Stimulated activated CD8-positive, alpha-beta memory T cell treated with anti-CD3 and anti-CD28 coated beads, Interleukin-4, amount 100 ng/mL, for 4 hours (primary cell): ENCODE results near the gene SPATA45.
"Not testable (repeated sequence)": the region's sequence is repeated elsewhere in the genome, so short reads cannot be mapped to it uniquely, and the experiment has no call there.

Experiments used
- DNase-seq, 2 donors: peaks; one replicate each; pipeline ENCODE4 v3.0.0-alpha.2; 2020; ENCODE audit warnings: low read depth in 2 of 2, low spot score in 1 of 2

The SPATA45 gene

GRCh38 chr1:212847549-212847948, at the start of gene SPATA45:
SPATA45 (minus strand) TSS chr1:212847649; CDS start chr1:212836149, 11,500 bp downstream.
- DNase-seq, result no peak

- DNase-seq, result no peak
These were observed 44.7 kb upstream of the SPATA45 start for GRCh38 chr1:212892108-212892507.

- DNase-seq, result no peak
These were observed 37.1 kb upstream of the SPATA45 start for GRCh38 chr1:212884592-212884991.

DNA sequence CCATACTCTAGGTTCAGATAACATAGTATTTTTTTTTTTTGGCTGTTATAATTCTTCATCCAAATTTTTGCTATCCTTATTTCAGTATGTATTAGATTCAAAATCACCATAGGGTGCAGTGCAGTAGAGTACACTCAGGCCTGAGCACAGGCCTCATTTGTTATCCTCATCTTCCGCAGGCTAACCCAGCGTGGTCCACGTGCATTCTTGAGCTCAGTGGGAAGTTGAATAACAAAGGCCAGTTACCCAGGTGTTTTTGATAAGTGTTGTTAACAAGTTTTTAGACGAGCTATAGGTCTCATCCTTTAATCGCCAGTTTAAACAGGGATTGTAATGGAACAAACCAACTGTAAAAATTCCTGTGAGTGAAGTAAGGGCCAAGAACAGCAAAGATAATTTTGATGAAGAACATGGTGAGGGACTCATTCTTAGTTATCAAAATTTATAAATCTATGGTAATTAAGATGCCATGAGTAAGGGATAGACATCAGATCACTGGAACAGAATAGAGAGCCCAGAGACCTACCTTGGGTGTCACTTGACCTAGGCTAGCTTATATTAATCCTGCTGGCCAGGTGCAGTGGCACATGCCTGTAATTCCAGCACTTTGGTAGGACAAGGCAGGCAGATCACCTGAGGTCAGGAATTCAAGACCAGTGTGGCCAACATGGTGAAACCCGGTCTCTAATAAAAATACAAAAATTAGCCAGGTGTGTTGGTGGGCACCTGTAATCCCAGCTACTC, 32.7 kb upstream of the SPATA45 start:
- no peak for DNase-seq

DNA sequence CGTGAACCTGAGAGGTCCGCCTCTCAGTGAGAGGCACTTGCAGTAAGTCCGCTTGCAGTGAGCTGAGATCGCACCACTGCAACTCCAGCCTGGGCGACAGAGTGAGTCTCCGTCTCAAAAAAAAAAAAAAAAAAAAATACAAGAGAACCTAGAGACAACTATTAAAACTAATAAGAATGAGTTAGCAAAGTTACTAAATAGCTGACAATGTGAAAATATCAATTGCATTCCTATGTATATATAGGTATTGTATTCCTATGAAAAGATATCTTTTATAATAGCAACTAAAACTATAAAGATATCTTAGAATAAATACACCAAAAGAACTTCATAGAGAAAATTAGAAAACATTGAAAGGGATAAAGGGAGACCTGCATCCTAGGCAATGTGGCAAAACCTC, 31.0 kb upstream of the SPATA45 start:
- no peak for DNase-seq

GRCh38 chr1:212873518-212873917, 26.1 kb upstream of the SPATA45 start:
- DNase-seq, result no peak

DNA sequence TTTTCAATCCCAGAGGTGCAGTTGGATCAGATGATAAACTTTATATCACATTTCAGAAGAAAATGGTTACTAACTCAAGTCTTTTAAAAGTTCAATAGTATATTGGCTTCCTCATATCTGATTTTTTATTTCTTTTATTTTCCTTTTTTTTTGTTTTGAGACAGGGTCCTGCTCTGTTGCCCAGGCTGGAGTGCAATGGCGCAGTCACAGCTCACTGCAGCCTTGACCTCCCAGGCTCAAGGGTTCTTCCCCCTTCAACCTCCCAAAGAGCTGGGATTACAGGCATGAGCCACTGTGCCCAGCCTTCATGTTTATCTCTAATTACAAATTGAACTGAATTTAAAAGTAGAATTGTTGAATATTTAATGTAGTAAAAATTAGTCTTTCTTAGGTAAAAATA, 24.5 kb upstream of the SPATA45 start:
- no peak for DNase-seq

- DNase-seq, result no peak
These were observed 19.7 kb upstream of the SPATA45 start for GRCh38 chr1:212867192-212867591.

- DNase-seq, result no peak
These were observed 16.8 kb upstream of the SPATA45 start for GRCh38 chr1:212864201-212864600.

DNA sequence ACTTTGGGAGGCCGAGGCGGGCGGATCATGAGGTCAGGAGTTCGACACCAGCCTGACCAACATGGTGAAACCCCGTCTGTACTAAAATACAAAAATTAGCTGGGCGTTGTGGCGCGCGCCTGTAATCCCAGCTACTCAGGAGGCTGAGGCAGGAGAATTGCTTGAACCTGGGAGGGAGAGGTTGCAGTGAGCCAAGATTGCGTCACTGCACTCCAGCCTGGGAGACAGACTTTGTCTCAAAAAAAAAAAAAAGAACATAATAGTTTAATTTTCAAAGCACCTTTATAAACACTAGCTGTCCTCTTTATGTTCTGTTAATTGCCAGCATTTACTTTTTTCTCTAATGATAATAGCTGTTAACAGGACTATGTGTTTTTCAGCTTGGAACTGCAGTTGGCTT, 15.9 kb upstream of the SPATA45 start:
- DNase-seq, result not testable (repeated sequence)

GRCh38 chr1:212862111-212862690, 14.8 kb upstream of the SPATA45 start:
- no peak for DNase-seq

DNA sequence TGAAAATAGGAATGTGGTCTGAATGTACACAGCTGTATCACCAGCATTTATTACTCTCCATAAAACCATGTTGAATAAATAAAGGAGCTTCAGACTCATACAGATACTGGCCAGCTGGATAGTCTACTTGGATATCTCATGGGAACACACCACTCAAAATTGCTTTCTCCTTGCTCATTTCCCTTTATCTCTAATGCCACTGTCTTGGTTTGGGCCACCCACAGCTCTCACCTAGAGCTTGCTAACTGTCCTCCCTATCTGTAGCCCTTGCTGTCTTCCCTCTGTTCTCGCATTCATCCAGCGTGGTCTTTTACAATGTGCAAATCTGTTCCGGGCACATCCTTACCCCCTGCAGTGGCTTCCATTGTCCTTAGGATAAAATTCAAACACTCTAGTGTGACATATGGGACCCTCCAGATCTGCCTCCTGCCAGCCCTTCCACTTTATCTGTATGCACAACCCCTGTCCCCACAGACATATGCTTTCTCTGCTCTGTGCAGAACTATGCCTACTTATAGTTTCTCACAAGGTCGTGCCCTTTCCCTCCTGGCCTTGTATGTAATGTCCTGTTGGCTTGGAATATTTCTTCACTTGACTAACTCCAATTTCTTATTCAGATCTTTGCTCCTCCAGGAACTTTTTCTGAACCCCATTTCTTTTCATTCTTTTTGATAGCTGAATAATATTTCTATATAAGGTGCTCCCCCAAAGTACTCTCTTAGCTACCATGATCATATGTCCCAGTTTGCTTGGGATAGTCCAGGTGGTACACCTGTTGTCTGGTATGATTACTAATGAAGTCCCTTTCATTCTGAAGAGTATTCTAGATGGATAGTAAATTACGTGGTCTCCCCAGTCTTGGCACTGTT, 13.5 kb upstream of the SPATA45 start:
- no peak for DNase-seq

- DNase-seq, result no peak
These were observed 11.2 kb upstream of the SPATA45 start for GRCh38 chr1:212858461-212859265.

DNA sequence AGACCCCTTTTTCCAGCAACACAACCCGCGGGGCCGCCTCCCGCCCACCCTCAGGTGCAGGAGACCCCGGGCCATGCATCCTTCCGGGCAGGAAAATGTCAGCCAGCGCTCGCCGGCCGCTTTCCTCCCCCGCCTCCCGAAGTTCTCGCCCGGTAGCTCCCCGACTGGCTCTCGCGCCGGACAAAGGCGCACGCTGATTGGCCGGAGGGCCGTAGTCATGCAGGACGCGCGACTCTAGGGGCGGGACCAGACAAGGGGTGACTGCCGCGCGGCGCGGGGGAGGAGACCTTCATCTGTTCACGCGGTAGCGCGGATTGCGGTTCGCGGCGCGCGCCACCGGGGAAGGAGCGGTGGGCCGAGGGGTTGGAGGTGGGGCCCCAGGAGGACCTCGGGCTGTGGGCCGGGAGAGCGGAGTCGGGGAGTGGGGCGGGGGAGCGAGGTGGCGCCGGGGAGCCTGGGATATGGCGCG, 10.6 kb upstream of the SPATA45 start, which contains the start of gene FLVCR1:
Gene FLVCR1, plus strand, starts transcription at position 284 of the 469 bp plus-strand sequence. Its CDS starts 178 bp downstream, at position 462.
- peak; percentile 70 to 89 for DNase-seq

- DNase-seq, result no peak
These were observed 9.3 kb upstream of the SPATA45 start for GRCh38 chr1:212856755-212857154.

GRCh38 chr1:212853658-212854057, 6.2 kb upstream of the SPATA45 start:
- DNase-seq, result no peak

DNA sequence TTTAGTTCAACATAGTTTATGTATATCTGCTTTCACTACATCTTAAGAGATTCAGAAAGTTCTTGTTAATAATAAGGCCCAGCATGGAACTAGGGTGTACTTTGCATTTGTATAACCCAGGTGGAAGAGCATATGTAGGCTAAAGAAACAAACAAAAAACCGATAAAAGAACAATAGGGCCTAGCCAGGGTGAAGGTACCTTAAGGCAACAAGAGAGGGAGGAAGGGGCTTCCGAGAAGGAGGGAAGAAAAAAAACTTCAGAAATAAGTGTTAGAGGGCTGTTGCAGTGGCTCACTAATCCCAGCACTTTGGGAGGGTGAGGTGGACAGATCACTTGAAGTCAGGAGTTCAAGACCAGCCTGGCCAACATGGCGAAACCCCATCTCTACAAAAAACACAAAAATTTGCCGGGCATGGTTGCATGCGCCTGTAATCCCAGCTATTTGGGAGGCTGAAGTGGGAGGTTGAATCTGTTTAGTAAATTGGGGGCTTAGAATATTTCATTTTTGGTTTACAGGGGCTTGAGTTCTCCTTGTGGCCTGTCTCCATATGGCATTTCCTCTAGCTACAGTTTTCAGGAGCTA, 4.7 kb upstream of the SPATA45 start:
- DNase-seq, result no peak

DNA sequence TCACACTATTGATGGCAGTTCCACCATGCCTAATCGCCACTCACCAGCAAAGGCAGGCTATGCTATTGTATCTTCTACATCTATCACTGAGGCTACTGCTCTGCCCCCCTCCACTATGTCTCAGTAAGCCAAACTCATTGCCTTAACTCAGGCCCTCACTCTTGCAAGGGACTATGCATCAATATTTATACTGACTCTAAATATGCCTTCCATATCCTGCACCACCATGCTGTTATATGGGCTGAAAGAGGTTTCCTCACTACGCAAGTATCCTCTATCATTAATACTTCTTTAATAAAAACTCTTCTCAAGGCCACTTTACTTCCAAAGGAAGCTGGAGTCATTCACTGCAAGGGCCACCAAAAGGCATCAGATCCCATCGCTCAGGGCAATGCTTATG, 2.9 kb downstream of the SPATA45 start:
- not testable (repeated sequence) for DNase-seq

- no peak for DNase-seq
These were observed 9.3 kb downstream of the SPATA45 start for GRCh38 chr1:212838145-212838544.
